A673 (cell line): Measurements from ENCODE around the gene C6orf52.

Source experiments
- CTCF ChIP-seq: fragments of 300-800, 200-600 bp; sonication (generic); conservative IDR thresholded peaks from 2 replicates; pipeline ENCODE4 v1.5.1; 2017; ENCODE audit warnings: low read depth, mild to moderate bottlenecking, antibody characterized with exemption, low read length, moderate library complexity, mixed read lengths
- EZH2 ChIP-seq: fragments of 200-600 bp; sonication (generic); IDR thresholded peaks from 2 replicates; pipeline ENCODE4 v1.6.1; 2017; ENCODE audit warnings: borderline replicate concordance, low read depth, mild to moderate bottlenecking, mixed read lengths, antibody characterized with exemption, low read length; ENCODE audit not compliant: poor library complexity, severe bottlenecking

- TF ChIP-seq CTCF = no peak
- TF ChIP-seq EZH2 = no peak
These were observed 45.6 kb upstream of the C6orf52 start for GRCh38 chr6:10740061-10740460.
